Measurements from ENCODE around the gene BRD1.

DNA sequence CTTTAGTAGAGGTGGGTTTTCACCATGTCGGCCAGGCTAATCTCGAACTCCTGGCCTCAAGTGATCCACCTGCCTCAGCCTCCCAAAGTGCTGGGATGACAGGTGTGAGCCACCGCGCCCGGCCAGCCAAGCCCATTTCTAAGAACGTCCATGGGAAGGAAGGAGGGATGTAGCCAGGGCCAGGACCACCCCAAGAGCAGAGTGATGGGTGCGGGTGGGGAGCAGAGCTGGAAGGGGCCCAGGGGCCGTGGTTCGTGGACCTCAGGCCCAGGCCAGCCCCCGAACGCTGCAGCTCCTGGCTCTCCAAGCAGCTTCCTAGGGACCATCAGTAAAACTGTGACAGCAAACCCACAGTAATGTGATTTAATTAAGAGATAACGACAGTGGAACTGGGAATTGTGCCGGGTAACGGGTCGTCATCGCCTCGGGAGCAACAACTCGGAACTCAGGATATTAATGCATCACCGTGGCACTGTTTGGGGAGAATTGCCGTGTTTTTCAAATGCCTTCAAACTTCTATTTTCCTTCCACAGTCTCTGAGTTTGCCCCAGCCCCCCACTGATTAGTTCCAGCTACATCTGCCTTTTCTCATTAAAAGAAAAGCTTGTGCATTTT, 74.3 kb downstream of the BRD1 start:
- TF ChIP-seq ZNF384 (IDR thresholded peaks at IDR 0.05) (no peak), BHLHE40 (IDR thresholded peaks at IDR 0.05; ENCODE audit: borderline replicate concordance) (no peak), SP1 (IDR thresholded peaks at IDR 0.05) (no peak), SUZ12 (IDR thresholded peaks at IDR 0.05) (no peak), TARDBP (IDR thresholded peaks at IDR 0.05) (no peak), FOXA1 (IDR thresholded peaks at IDR 0.05) (no peak), FOXK2 (IDR thresholded peaks at IDR 0.05) (no peak), CTBP1 (IDR thresholded peaks at IDR 0.05; ENCODE audit: borderline replicate concordance) (no peak), FOXM1 (IDR thresholded peaks at IDR 0.05; ENCODE audit: borderline replicate concordance) (no peak), ELF4 (IDR thresholded peaks at IDR 0.05) (no peak), HDGF (IDR thresholded peaks at IDR 0.05; ENCODE audit: borderline replicate concordance) (no peak)
- TF ChIP-seq, protein P1, sequence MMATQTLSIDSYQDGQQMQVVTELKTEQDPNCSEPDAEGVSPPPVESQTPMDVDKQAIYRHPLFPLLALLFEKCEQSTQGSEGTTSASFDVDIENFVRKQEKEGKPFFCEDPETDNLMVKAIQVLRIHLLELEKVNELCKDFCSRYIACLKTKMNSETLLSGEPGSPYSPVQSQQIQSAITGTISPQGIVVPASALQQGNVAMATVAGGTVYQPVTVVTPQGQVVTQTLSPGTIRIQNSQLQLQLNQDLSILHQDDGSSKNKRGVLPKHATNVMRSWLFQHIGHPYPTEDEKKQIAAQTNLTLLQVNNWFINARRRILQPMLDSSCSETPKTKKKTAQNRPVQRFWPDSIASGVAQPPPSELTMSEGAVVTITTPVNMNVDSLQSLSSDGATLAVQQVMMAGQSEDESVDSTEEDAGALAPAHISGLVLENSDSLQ (IDR thresholded peaks at IDR 0.05) = no peak
